Measurements from ENCODE around the gene TEX50. TPM values are rescaled to one million over a fixed set of nuclear protein-coding genes. Genes with fewer than 3 reads are reported as not detected.
"Not testable (repeated sequence)": the region's sequence is repeated elsewhere in the genome, so short reads cannot be mapped to it uniquely, and the experiment has no call there.

Gene TEX50
- total RNA-seq, 1 experiment from 2014 or later = not detected

DNA sequence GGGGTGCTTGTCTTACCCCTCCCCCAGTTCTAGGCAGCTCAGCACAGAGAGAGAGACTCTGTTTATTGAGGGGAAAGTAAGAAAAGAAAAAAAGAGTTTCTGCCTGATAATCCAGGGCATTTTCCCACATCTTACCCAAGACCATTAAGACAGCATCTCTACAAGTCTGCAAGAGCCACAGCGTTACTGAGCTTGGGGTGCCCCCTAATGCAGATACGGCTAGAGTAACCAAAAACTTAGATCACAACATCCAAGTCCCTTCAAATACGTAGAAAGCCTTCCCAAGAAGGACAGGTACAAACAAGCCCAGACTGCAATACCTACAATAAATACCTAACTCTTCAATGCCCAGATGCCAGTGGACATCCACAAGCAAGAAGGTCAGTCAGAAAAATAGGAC is 6.2 kb upstream of the TEX50 start:
- Histone ChIP-seq H3K27me3 (ENCODE audit: insufficient read depth, low read length) (no peaks in the 10 kb centered on the region), H3K4ac (ENCODE audit: low read depth, low read length) (no peak overlapping the region), H3K27ac (ENCODE audit: insufficient read length, low read depth, low read length) (no peak overlapping the region), H3K4me1 (ENCODE audit: insufficient read depth, low read length) (no peaks in the 10 kb centered on the region), H3K23me2 (ENCODE audit: insufficient read length, low read depth, low read length, poor library complexity, severe bottlenecking) (no peaks in the 10 kb centered on the region), H3T11ph (ENCODE audit: low read length) (no peak overlapping the region), H3K9ac (ENCODE audit: extremely low read depth, insufficient read length, low read length) (no peak overlapping the region), H2BK15ac (ENCODE audit: low read depth, low read length) (no peak overlapping the region; the same call in 1 of the 2 replicates), H3K79me1 (ENCODE audit: insufficient read depth, low read depth, low read length, poor library complexity, severe bottlenecking) (no peaks in the 10 kb centered on the region), H3K18ac (ENCODE audit: insufficient read length, low read depth, low read length) (no peak overlapping the region), H4K8ac (replicated peaks; ENCODE audit: insufficient read length, low read depth, low read length) (no peak overlapping the region), H3K9me3 (ENCODE audit: control insufficient read depth, low read depth, low read length) (no peaks in the 10 kb centered on the region), H2AFZ (ENCODE audit: low read length) (no peak overlapping the region), H3K79me2 (ENCODE audit: insufficient read depth, low read length) (no peaks in the 10 kb centered on the region), H4K91ac (ENCODE audit: insufficient read length, low read depth, low read length) (no peak overlapping the region), H2BK12ac (ENCODE audit: insufficient read length, low read depth, low read length) (no peak overlapping the region), H2AK5ac (ENCODE audit: insufficient read length, low read length) (no peak overlapping the region), H4K5ac (ENCODE audit: insufficient read length, low read depth, low read length) (no peak overlapping the region), H2BK5ac (ENCODE audit: insufficient read length, low read length) (no peak overlapping the region), H2BK20ac (ENCODE audit: low read depth, low read length, poor library complexity, severe bottlenecking) (no peak overlapping the region), H3K56ac (ENCODE audit: insufficient read length, low read depth, low read length) (no peak overlapping the region), H3K23ac (ENCODE audit: insufficient read length, low read depth, low read length) (no peak overlapping the region), H3K14ac (ENCODE audit: insufficient read depth, low read length) (no peak overlapping the region), H4K20me1 (ENCODE audit: control insufficient read depth, insufficient read depth, insufficient read length) (no peaks in the 10 kb centered on the region), H3K4me2 (ENCODE audit: insufficient read depth, insufficient read length, low read length) (no peak overlapping the region), H2BK120ac (ENCODE audit: low read depth, low read length, poor library complexity, severe bottlenecking) (no peak overlapping the region)
- Mint-ChIP-seq H3K9me3 (peaks cover 0 to 4% of the 10 kb centered on the region in 2 experiments; a peak in 1 of 5 replicates), H3K4me1 (peaks cover 0 to 2% of the 10 kb centered on the region in 2 experiments; a peak in 1 of 4 replicates), H3K36me3 (ENCODE audit: insufficient read depth in 1 of 3, low read depth in 3 of 3) (no peaks in the 10 kb centered on the region), H3K27ac (no peak overlapping the region), H3K27me3 (ENCODE audit: low read depth) (no peaks in the 10 kb centered on the region), H3K4me3 (no peak overlapping the region)
- TF ChIP-seq, protein P1, sequence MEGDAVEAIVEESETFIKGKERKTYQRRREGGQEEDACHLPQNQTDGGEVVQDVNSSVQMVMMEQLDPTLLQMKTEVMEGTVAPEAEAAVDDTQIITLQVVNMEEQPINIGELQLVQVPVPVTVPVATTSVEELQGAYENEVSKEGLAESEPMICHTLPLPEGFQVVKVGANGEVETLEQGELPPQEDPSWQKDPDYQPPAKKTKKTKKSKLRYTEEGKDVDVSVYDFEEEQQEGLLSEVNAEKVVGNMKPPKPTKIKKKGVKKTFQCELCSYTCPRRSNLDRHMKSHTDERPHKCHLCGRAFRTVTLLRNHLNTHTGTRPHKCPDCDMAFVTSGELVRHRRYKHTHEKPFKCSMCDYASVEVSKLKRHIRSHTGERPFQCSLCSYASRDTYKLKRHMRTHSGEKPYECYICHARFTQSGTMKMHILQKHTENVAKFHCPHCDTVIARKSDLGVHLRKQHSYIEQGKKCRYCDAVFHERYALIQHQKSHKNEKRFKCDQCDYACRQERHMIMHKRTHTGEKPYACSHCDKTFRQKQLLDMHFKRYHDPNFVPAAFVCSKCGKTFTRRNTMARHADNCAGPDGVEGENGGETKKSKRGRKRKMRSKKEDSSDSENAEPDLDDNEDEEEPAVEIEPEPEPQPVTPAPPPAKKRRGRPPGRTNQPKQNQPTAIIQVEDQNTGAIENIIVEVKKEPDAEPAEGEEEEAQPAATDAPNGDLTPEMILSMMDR (conservative IDR thresholded peaks at IDR 0.05) = peak; percentile 40; the same call in 2 of the 3 replicates
- no CpG with 5 or more reads among the region's 3 CpGs for WGBS (ENCODE audit: extremely low coverage, insufficient read length, low lambda C conversion rate)
- no peak for DNase-seq

- Histone ChIP-seq H3K23ac (ENCODE audit: insufficient read length, low read depth, low read length) (peak overlapping the region; percentile 13), H3K4me2 (ENCODE audit: insufficient read depth, insufficient read length, low read length) (peak overlapping the region; percentile 52)
- not testable (repeated sequence) for H3T11ph ChIP-seq (ENCODE audit: low read length)
These were observed 2.3 kb downstream of the TEX50 start for GRCh38 chr1:173637236-173638042.

More at GRCh38 chr1:173637236-173638042, 2.3 kb downstream of the TEX50 start:
- Histone ChIP-seq H4K91ac (ENCODE audit: insufficient read length, low read depth, low read length) (peak overlapping the region; percentile 59), H3K27ac (ENCODE audit: insufficient read length, low read depth, low read length) (peak overlapping the region; percentile 47), H4K5ac (ENCODE audit: insufficient read length, low read depth, low read length) (peak overlapping the region; percentile 97), H3K9ac (ENCODE audit: extremely low read depth, insufficient read length, low read length) (peak overlapping the region; percentile 89), H4K8ac (replicated peaks; ENCODE audit: insufficient read length, low read depth, low read length) (peak overlapping the region; percentile 99), H3K18ac (ENCODE audit: insufficient read length, low read depth, low read length) (peak overlapping the region; percentile 68), H3K56ac (ENCODE audit: insufficient read length, low read depth, low read length) (peak overlapping the region; percentile 64), H3K14ac (ENCODE audit: insufficient read depth, low read length) (peak overlapping the region; percentile 12; the same call in 1 of the 2 replicates), H2BK5ac (ENCODE audit: insufficient read length, low read length) (peak overlapping the region; percentile 65), H2AK5ac (ENCODE audit: insufficient read length, low read length) (peak overlapping the region; percentile 62)
- H2AFZ ChIP-seq (ENCODE audit: low read length); H3K79me1 ChIP-seq (ENCODE audit: insufficient read depth, low read depth, low read length, poor library complexity, severe bottlenecking); H3K27me3 ChIP-seq (ENCODE audit: insufficient read depth, low read length); H2BK120ac ChIP-seq (ENCODE audit: low read depth, low read length, poor library complexity, severe bottlenecking); H3K9me3 ChIP-seq (ENCODE audit: control insufficient read depth, low read depth, low read length); DNase-seq; H2BK15ac ChIP-seq (ENCODE audit: low read depth, low read length); H4K20me1 ChIP-seq (ENCODE audit: control insufficient read depth, insufficient read depth, insufficient read length); H2BK20ac ChIP-seq (ENCODE audit: low read depth, low read length, poor library complexity, severe bottlenecking); H3K4me1 Mint-ChIP-seq; H3K23me2 ChIP-seq (ENCODE audit: insufficient read length, low read depth, low read length, poor library complexity, severe bottlenecking); H2BK12ac ChIP-seq (ENCODE audit: insufficient read length, low read depth, low read length); H3K27me3 Mint-ChIP-seq (ENCODE audit: low read depth); H3K4ac ChIP-seq (ENCODE audit: low read depth, low read length); H3K79me2 ChIP-seq (ENCODE audit: insufficient read depth, low read length); H3K4me1 ChIP-seq (ENCODE audit: insufficient read depth, low read length): not testable (repeated sequence)
- no CpG with 5 or more reads among the region's 6 CpGs for WGBS (ENCODE audit: extremely low coverage, insufficient read length, low lambda C conversion rate)
- Mint-ChIP-seq H3K9me3 (peaks cover 10 to 13% of the 10 kb centered on the region in 2 experiments), H3K36me3 (ENCODE audit: insufficient read depth in 1 of 3, low read depth in 3 of 3) (peaks cover 6 to 25% (median 16%) of the 10 kb centered on the region in 3 experiments; a peak in 5 of 7 replicates), H3K4me3 (peak overlapping the region in 1 of 2 experiments; percentile 41; a peak in 2 of 5 replicates), H3K27ac (peak overlapping the region; percentile 57 to 98 (median 74); a peak in 5 of 7 replicates)
